ENCODE measurements around the gene BRAF.

Gene BRAF

GRCh38 chr7:140864732-140865131 lies 60.0 kb downstream of the BRAF start:
- no peak for TF ChIP-seq OSR1 (CRISPR knock-in tag; IDR thresholded peaks at IDR 0.05)
- TF ChIP-seq, protein P1, sequence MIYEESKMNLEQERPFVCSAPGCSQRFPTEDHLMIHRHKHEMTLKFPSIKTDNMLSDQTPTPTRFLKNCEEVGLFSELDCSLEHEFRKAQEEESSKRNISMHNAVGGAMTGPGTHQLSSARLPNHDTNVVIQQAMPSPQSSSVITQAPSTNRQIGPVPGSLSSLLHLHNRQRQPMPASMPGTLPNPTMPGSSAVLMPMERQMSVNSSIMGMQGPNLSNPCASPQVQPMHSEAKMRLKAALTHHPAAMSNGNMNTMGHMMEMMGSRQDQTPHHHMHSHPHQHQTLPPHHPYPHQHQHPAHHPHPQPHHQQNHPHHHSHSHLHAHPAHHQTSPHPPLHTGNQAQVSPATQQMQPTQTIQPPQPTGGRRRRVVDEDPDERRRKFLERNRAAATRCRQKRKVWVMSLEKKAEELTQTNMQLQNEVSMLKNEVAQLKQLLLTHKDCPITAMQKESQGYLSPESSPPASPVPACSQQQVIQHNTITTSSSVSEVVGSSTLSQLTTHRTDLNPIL (CRISPR knock-in tag; IDR thresholded peaks at IDR 0.05; ENCODE audit: low read depth) = no peak
- TF ChIP-seq RARB (CRISPR knock-in tag; IDR thresholded peaks at IDR 0.05) = no peak
- no peak for TF ChIP-seq SNAI2 (CRISPR knock-in tag; IDR thresholded peaks at IDR 0.05)
- TF ChIP-seq TOX (CRISPR knock-in tag; IDR thresholded peaks at IDR 0.05; ENCODE audit: borderline replicate concordance) = no peak
- TF ChIP-seq CSDC2 (CRISPR knock-in tag; IDR thresholded peaks at IDR 0.05) = no peak
- TF ChIP-seq ESRRG (CRISPR knock-in tag; IDR thresholded peaks at IDR 0.05) = no peak
- TF ChIP-seq ZNF8 (CRISPR knock-in tag; IDR thresholded peaks at IDR 0.05) = no peak
- TF ChIP-seq, protein P2, sequence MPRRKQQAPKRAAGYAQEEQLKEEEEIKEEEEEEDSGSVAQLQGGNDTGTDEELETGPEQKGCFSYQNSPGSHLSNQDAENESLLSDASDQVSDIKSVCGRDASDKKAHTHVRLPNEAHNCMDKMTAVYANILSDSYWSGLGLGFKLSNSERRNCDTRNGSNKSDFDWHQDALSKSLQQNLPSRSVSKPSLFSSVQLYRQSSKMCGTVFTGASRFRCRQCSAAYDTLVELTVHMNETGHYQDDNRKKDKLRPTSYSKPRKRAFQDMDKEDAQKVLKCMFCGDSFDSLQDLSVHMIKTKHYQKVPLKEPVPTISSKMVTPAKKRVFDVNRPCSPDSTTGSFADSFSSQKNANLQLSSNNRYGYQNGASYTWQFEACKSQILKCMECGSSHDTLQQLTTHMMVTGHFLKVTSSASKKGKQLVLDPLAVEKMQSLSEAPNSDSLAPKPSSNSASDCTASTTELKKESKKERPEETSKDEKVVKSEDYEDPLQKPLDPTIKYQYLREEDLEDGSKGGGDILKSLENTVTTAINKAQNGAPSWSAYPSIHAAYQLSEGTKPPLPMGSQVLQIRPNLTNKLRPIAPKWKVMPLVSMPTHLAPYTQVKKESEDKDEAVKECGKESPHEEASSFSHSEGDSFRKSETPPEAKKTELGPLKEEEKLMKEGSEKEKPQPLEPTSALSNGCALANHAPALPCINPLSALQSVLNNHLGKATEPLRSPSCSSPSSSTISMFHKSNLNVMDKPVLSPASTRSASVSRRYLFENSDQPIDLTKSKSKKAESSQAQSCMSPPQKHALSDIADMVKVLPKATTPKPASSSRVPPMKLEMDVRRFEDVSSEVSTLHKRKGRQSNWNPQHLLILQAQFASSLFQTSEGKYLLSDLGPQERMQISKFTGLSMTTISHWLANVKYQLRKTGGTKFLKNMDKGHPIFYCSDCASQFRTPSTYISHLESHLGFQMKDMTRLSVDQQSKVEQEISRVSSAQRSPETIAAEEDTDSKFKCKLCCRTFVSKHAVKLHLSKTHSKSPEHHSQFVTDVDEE (CRISPR knock-in tag; IDR thresholded peaks at IDR 0.05) = no peak
- TF ChIP-seq ARNTL (CRISPR knock-in tag; IDR thresholded peaks at IDR 0.05; ENCODE audit: borderline replicate concordance, low read depth) = no peak
- no peak for TF ChIP-seq POU6F1 (CRISPR knock-in tag; IDR thresholded peaks at IDR 0.05; ENCODE audit: borderline replicate concordance, low read depth)
- TF ChIP-seq PATZ1 (CRISPR knock-in tag; IDR thresholded peaks at IDR 0.05; ENCODE audit: borderline replicate concordance) = no peak
- TF ChIP-seq ZFP3 (CRISPR knock-in tag; IDR thresholded peaks at IDR 0.05) = no peak
- no peak for TF ChIP-seq GLIS3 (CRISPR knock-in tag; IDR thresholded peaks at IDR 0.05)
- TF ChIP-seq ZC3H10 (CRISPR knock-in tag; IDR thresholded peaks at IDR 0.05) = no peak
- TF ChIP-seq BACH2 (CRISPR knock-in tag; IDR thresholded peaks at IDR 0.05; ENCODE audit: borderline replicate concordance) = no peak
- TF ChIP-seq ZNF565 (CRISPR knock-in tag; conservative IDR thresholded peaks at IDR 0.05; ENCODE audit: low read depth) = no peak
- no peak for TF ChIP-seq ISL1 (CRISPR knock-in tag; IDR thresholded peaks at IDR 0.05)
- TF ChIP-seq ZFP30 (CRISPR knock-in tag; IDR thresholded peaks at IDR 0.05) = no peak
- no peak for TF ChIP-seq CSRNP3 (CRISPR knock-in tag; IDR thresholded peaks at IDR 0.05)
- no peak for ATAC-seq

- TF ChIP-seq RARB (CRISPR knock-in tag; IDR thresholded peaks at IDR 0.05) (no peak), ZNF70 (CRISPR knock-in tag; IDR thresholded peaks at IDR 0.05) (no peak), ARNTL (CRISPR knock-in tag; IDR thresholded peaks at IDR 0.05; ENCODE audit: borderline replicate concordance, low read depth) (no peak), OSR1 (CRISPR knock-in tag; IDR thresholded peaks at IDR 0.05) (no peak), PPARA (CRISPR knock-in tag; IDR thresholded peaks at IDR 0.05; ENCODE audit: borderline replicate concordance) (no peak), BACH2 (CRISPR knock-in tag; IDR thresholded peaks at IDR 0.05; ENCODE audit: borderline replicate concordance) (no peak), POU6F1 (CRISPR knock-in tag; IDR thresholded peaks at IDR 0.05; ENCODE audit: borderline replicate concordance, low read depth) (no peak), ZC3H10 (CRISPR knock-in tag; IDR thresholded peaks at IDR 0.05) (no peak), TCF4 (CRISPR knock-in tag; IDR thresholded peaks at IDR 0.05; ENCODE audit: borderline replicate concordance) (no peak), GLIS3 (CRISPR knock-in tag; IDR thresholded peaks at IDR 0.05) (no peak)
- TF ChIP-seq, protein P2 (CRISPR knock-in tag; IDR thresholded peaks at IDR 0.05) = no peak
- TF ChIP-seq, protein P1 (CRISPR knock-in tag; IDR thresholded peaks at IDR 0.05; ENCODE audit: low read depth) = no peak
These were observed 60.9 kb downstream of the BRAF start for GRCh38 chr7:140863867-140864266.

More at GRCh38 chr7:140863867-140864266, 60.9 kb downstream of the BRAF start:
- ATAC-seq = no peak
